Stomach (tissue), 19 donors: ENCODE data around the gene PGD. TPM values are rescaled to one million over a fixed set of nuclear protein-coding genes. Genes with fewer than 3 reads are reported as not detected.

ENCODE experiments used
- DNase-seq, 2 donors: peaks; one replicate each; pipeline versions ENCODE4 v3.0.0 to v3.0.0-alpha.2; 2013 to 2019
- H3K27ac ChIP-seq, 5 donors: fragments of 200-600 bp in 4 of 5; sonication (generic) in 4 of 5; one replicate each; pipeline ENCODE4 v1.5.1; 2013 to 2019; ENCODE audit warnings: mild to moderate bottlenecking in 1 of 5, moderate library complexity in 1 of 5
- H3K27me3 ChIP-seq, 3 donors: fragments of 200-600 bp; sonication (generic); one replicate each; pipeline ENCODE4 v1.5.1; 2017 to 2019; ENCODE audit warnings: mixed run types in 1 of 3
- H3K36me3 ChIP-seq, 4 donors: fragments of 200-600 bp; sonication (generic); 1 replicate in 3 of 4; 2 replicates in 1 of 4; pipeline ENCODE4 v1.5.1; 2016 to 2019
- H3K4me1 ChIP-seq, 4 donors: fragments of 200-600 bp; sonication (generic); one replicate each; pipeline ENCODE4 v1.5.1; 2016 to 2019
- H3K4me3 ChIP-seq, 4 donors: fragments of 200-600 bp; sonication (generic) in 3 of 4; one replicate each; pipeline ENCODE4 v1.5.1; 2016 to 2019; ENCODE audit warnings: mild to moderate bottlenecking in 1 of 4
- H3K9me3 ChIP-seq, 4 donors: fragments of 200-600 bp; sonication (generic); one replicate each; pipeline ENCODE4 v1.5.1; 2016 to 2019
- CTCF ChIP-seq, 7 experiments: fragments of 450-650 bp in 4 of 7; fragments of 200-600 bp in 3 of 7; sonication (generic) in 3 of 7; IDR thresholded peaks; one replicate each; pipeline ENCODE4 v1.5.1; 2016 to 2019; ENCODE audit warnings: antibody characterized with exemption in 7 of 7, control low read depth in 2 of 7, mild to moderate bottlenecking in 1 of 7
- EP300 ChIP-seq: sonication (generic); formaldehyde crosslinking; IDR thresholded peaks from one replicate; pipeline ENCODE4 v1.6.1; 2017; ENCODE audit warnings: antibody characterized with exemption
- POLR2A ChIP-seq, 4 donors: fragments of 450-650 bp; IDR thresholded peaks; one replicate each; pipeline ENCODE4 v1.6.1; 2016; ENCODE audit warnings: antibody characterized with exemption in 4 of 4, control low read depth in 2 of 4, mild to moderate bottlenecking in 1 of 4, moderate library complexity in 1 of 4
- POLR2AphosphoS5 ChIP-seq, 3 donors: sonication (generic); formaldehyde crosslinking; IDR thresholded peaks; one replicate each; pipeline ENCODE4 v1.6.1; 2016; ENCODE audit warnings: antibody characterized with exemption in 3 of 3
- WGBS, 5 donors: extraction: QIAGEN DNeasy Blood & Tissue Kit in 3 of 5; methylation state at CpG; one replicate each; pipeline versions ENCODE4 v1.1.5 to v1.1.7; 2013 to 2018; 5-methylcytosine and 5-hydroxymethylcytosine counted together
- intact Hi-C: fragments of 100-400 bp; cut with DNase I; formaldehyde crosslinking; loops from one replicate; pipeline ENCODE4 v1.15.1; 2023; ENCODE audit warnings: low total_unique reads
- long read RNA-seq, 10 donors: transcript quantifications; one replicate each; lab custom pipeline, GENCODE V29; 2026
- polyA plus RNA-seq, 3 donors: library from polyadenylated mRNA; stranded (reverse); fragments of 200-250 nt; gene quantifications; one replicate each; pipeline ENCODE4 v1.2.3, GENCODE V29; 2013
- total RNA-seq, 5 donors: library from RNA; depleted of rRNA; stranded (reverse); fragments of >200 nt; gene quantifications; one replicate each; pipeline versions ENCODE4 v1.1.0 to v1.2.3, GENCODE V29; 2014 to 2016
- donor health status: healthy with polysubstance abuse.
- donor health status: Bipolar disorder and iron deficiency.
- donor health status: healthy.

The PGD gene
- total RNA-seq (100 to 1,000 TPM in 1 of 5 donors, 10 to 100 TPM in 4; 25.4 to 227 (median 44.4) TPM), polyA plus RNA-seq (100 to 1,000 TPM in 1 of 3 donors, 10 to 100 TPM in 2; 69.5 to 127 (median 93.8) TPM)
- long read RNA-seq, donor 1, transcript PGD-201 (13 exons, 1,885 nt) = major isoform, 5 of 5 reads
- long read RNA-seq, donor 1, partial matches to known transcripts = 0 of 5 reads
- long read RNA-seq, donor 1, other reads (novel, unspliced or antisense) = 0 of 5 reads
- long read RNA-seq, donor 2, transcript PGD-201 (13 exons, 1,885 nt) = major isoform, 11 of 11 reads
- long read RNA-seq, donor 2, partial matches to known transcripts = 0 of 11 reads
- long read RNA-seq, donor 2, other reads (novel, unspliced or antisense) = 0 of 11 reads
- long read RNA-seq, donor 3, transcript PGD-201 (13 exons, 1,885 nt) = major isoform, 14 of 14 reads
- long read RNA-seq, donor 3, partial matches to known transcripts = 0 of 14 reads
- long read RNA-seq, donor 3, other reads (novel, unspliced or antisense) = 0 of 14 reads
- long read RNA-seq, donor 4, partial matches to known transcripts = 0 of 1 reads
- long read RNA-seq, donor 4, other reads (novel, unspliced or antisense) = 0 of 1 reads
- long read RNA-seq, donor 5, transcript PGD-201 (13 exons, 1,885 nt) = major isoform, 6 of 7 reads
- long read RNA-seq, donor 5, partial matches to known transcripts = 0 of 7 reads
- long read RNA-seq, donor 5, other reads (novel, unspliced or antisense) = 0 of 7 reads
- long read RNA-seq, donor 6 = 0 reads
- long read RNA-seq, donor 7, transcript PGD-201 (13 exons, 1,885 nt) = major isoform, 11 of 17 reads
- long read RNA-seq, donor 7, partial matches to known transcripts = 6 of 17 reads
- long read RNA-seq, donor 7, other reads (novel, unspliced or antisense) = 0 of 17 reads
- long read RNA-seq, donor 8, transcript PGD-201 (13 exons, 1,885 nt) = major isoform, 26 of 26 reads
- long read RNA-seq, donor 8, partial matches to known transcripts = 0 of 26 reads
- long read RNA-seq, donor 8, other reads (novel, unspliced or antisense) = 0 of 26 reads
- long read RNA-seq, donor 9, transcript PGD-201 (13 exons, 1,885 nt) = major isoform, 7 of 7 reads
- long read RNA-seq, donor 9, partial matches to known transcripts = 0 of 7 reads
- long read RNA-seq, donor 9, other reads (novel, unspliced or antisense) = 0 of 7 reads
- long read RNA-seq, donor 10, transcript PGD-201 (13 exons, 1,885 nt) = major isoform, 8 of 8 reads
- long read RNA-seq, donor 10, partial matches to known transcripts = 0 of 8 reads
- long read RNA-seq, donor 10, other reads (novel, unspliced or antisense) = 0 of 8 reads

- DNase-seq = peak; percentile 99
- peak in 2 of 3 donors; percentile 86 to 88 for TF ChIP-seq POLR2AphosphoS5 (IDR thresholded peaks at IDR 0.05)
- TF ChIP-seq CTCF (IDR thresholded peaks at IDR 0.05) = no peak
- Histone ChIP-seq H3K4me1 (peaks cover 7 to 37% (median 32%) of the 10 kb centered on the region in 4 donors), H3K27ac (peak within 1 kb of the TSS; percentile 93 to 97 (median 94)), H3K4me3 (peak within 1 kb of the TSS; percentile 88 to 89 (median 89)), H3K36me3 (peaks cover 14 to 28% (median 21%) of the 10 kb centered on the region in 4 donors), H3K9me3 (peaks cover 0 to 3% (median 0%) of the 10 kb centered on the region in 4 donors), H3K27me3 (no peaks in the 10 kb centered on the region)
- intact Hi-C loops = no loop called here
- whole genome bisulfite sequencing, 5 donors = 0 to 1% (median 0%) methylated on average over 22 to 76 of the region's 76 CpGs
Observed at GRCh38 chr1:10398734-10399443, at the start of gene PGD. Gene PGD (plus strand): TSS chr1:10399064. CDS start chr1:10399118, 54 bp downstream.

GRCh38 chr1:10353282-10353681 lies 45.6 kb upstream of the PGD start:
- no peak for TF ChIP-seq EP300
- TF ChIP-seq CTCF (IDR thresholded peaks at IDR 0.05) = no peak
- no peak for TF ChIP-seq POLR2A (IDR thresholded peaks at IDR 0.05)
- no peak for TF ChIP-seq POLR2AphosphoS5 (IDR thresholded peaks at IDR 0.05)
- no peak overlapping the region for H3K27ac ChIP-seq
- H3K4me3 ChIP-seq = no peak overlapping the region
- peaks cover 6 to 73% (median 64%) of the 10 kb centered on the region in 4 donors for H3K36me3 ChIP-seq
- no peaks in the 10 kb centered on the region for H3K9me3 ChIP-seq
- no peak for DNase-seq
- no peaks in the 10 kb centered on the region for H3K27me3 ChIP-seq
- intact Hi-C loops = no loop called here
- H3K4me1 ChIP-seq = no peaks in the 10 kb centered on the region
- 64 to 73% (median 70%) methylated on average over 4 of the region's 4 CpGs for WGBS, 5 donors

- no peak for DNase-seq
- no peaks in the 10 kb centered on the region for H3K4me1 ChIP-seq
- intact Hi-C loops = no loop called here
- WGBS, 5 donors = 61 to 75% (median 66%) methylated on average over 2 of the region's 2 CpGs
- H3K36me3 ChIP-seq = peaks cover 4 to 69% (median 60%) of the 10 kb centered on the region in 4 donors
- no peaks in the 10 kb centered on the region for H3K9me3 ChIP-seq
- TF ChIP-seq POLR2A (IDR thresholded peaks at IDR 0.05) (no peak), POLR2AphosphoS5 (IDR thresholded peaks at IDR 0.05) (no peak), EP300 (no peak), CTCF (IDR thresholded peaks at IDR 0.05) (no peak)
- H3K27me3 ChIP-seq = no peaks in the 10 kb centered on the region
- H3K4me3 ChIP-seq = no peak overlapping the region
- no peak overlapping the region for H3K27ac ChIP-seq
Observed at GRCh38 chr1:10353693-10354092, 45.2 kb upstream of the PGD start.
